Activated naive CD4-positive, alpha-beta T cell treated with anti-CD3 and anti-CD28 coated beads, Interleukin-2, amount 50 U/mL, for 24 hours (primary cell): ENCODE measurements around the gene ZNF468.
A peak's percentile ranks its signal among the peaks of the same experiment; 100 is the strongest.
"Not testable (repeated sequence)": the region's sequence is repeated elsewhere in the genome, so short reads cannot be mapped to it uniquely, and the experiment has no call there.

Experiments
- H3K27ac Mint-ChIP-seq: one replicate; pipeline ENCODE4 v1.8.0; 2021; ENCODE audit warnings: mild to moderate bottlenecking, mixed read lengths
- H3K27me3 Mint-ChIP-seq: one replicate; pipeline ENCODE4 v1.8.0; 2021; ENCODE audit warnings: mixed read lengths
- H3K36me3 Mint-ChIP-seq: one replicate; pipeline ENCODE4 v1.8.0; 2021; ENCODE audit warnings: mixed read lengths
- H3K4me1 Mint-ChIP-seq: one replicate; pipeline ENCODE4 v1.8.0; 2021; ENCODE audit warnings: mixed read lengths
- H3K4me3 Mint-ChIP-seq: one replicate; pipeline ENCODE4 v1.8.0; 2021; ENCODE audit warnings: mild to moderate bottlenecking, mixed read lengths
- H3K9me3 Mint-ChIP-seq: one replicate; pipeline ENCODE4 v1.8.0; 2021; ENCODE audit warnings: mixed read lengths

ZNF468 gene

GRCh38 chr19:52856540-52857377 lies 660 bp downstream of the ZNF468 start:
- Mint-ChIP-seq H3K9me3 (peaks cover 16% of the 10 kb centered on the region), H3K27ac (peak overlapping the region; percentile 92), H3K4me3 (peak overlapping the region; percentile 98), H3K4me1 (peaks cover 34% of the 10 kb centered on the region), H3K36me3 (peaks cover 33% of the 10 kb centered on the region)
- H3K27me3 Mint-ChIP-seq: not testable (repeated sequence)

GRCh38 chr19:52847352-52847751 lies 10.1 kb downstream of the ZNF468 start:
- H3K27me3 Mint-ChIP-seq, H3K27ac Mint-ChIP-seq, H3K4me1 Mint-ChIP-seq, H3K4me3 Mint-ChIP-seq: not testable (repeated sequence)
- peaks cover 15% of the 10 kb centered on the region for H3K9me3 Mint-ChIP-seq
- H3K36me3 Mint-ChIP-seq: peaks cover 77% of the 10 kb centered on the region

- not testable (repeated sequence) for H3K4me3 Mint-ChIP-seq, H3K27ac Mint-ChIP-seq, H3K27me3 Mint-ChIP-seq, H3K4me1 Mint-ChIP-seq
- Mint-ChIP-seq H3K36me3 (peaks cover 74% of the 10 kb centered on the region), H3K9me3 (peaks cover 18% of the 10 kb centered on the region)
These were observed 16.5 kb downstream of the ZNF468 start for GRCh38 chr19:52840825-52841465.

- Mint-ChIP-seq H3K9me3 (peaks cover 20% of the 10 kb centered on the region), H3K36me3 (peaks cover 30% of the 10 kb centered on the region)
- not testable (repeated sequence) for H3K4me3 Mint-ChIP-seq, H3K27me3 Mint-ChIP-seq, H3K4me1 Mint-ChIP-seq, H3K27ac Mint-ChIP-seq
These were observed 23.1 kb downstream of the ZNF468 start for GRCh38 chr19:52834289-52834688.

- H3K27me3 Mint-ChIP-seq: not testable (repeated sequence)
- H3K9me3 Mint-ChIP-seq: peaks cover 20% of the 10 kb centered on the region
These were observed 23.9 kb downstream of the ZNF468 start for GRCh38 chr19:52833541-52833940.

GRCh38 chr19:52829866-52830265 lies 27.6 kb downstream of the ZNF468 start:
- Mint-ChIP-seq H3K9me3 (peaks cover 14% of the 10 kb centered on the region), H3K36me3 (peaks cover 14% of the 10 kb centered on the region)
- H3K27ac Mint-ChIP-seq: not testable (repeated sequence)

More at GRCh38 chr19:52833541-52833940, 23.9 kb downstream of the ZNF468 start:
- not testable (repeated sequence) for H3K4me1 Mint-ChIP-seq, H3K4me3 Mint-ChIP-seq, H3K27ac Mint-ChIP-seq
- peaks cover 29% of the 10 kb centered on the region for H3K36me3 Mint-ChIP-seq

GRCh38 chr19:52825765-52826164 lies 31.7 kb downstream of the ZNF468 start:
- Mint-ChIP-seq H3K4me3 (no peak overlapping the region), H3K36me3 (peaks cover 8% of the 10 kb centered on the region), H3K27ac (no peak overlapping the region), H3K4me1 (peaks cover 7% of the 10 kb centered on the region), H3K9me3 (peaks cover 10% of the 10 kb centered on the region), H3K27me3 (no peaks in the 10 kb centered on the region)

More at GRCh38 chr19:52829866-52830265, 27.6 kb downstream of the ZNF468 start:
- H3K27me3 Mint-ChIP-seq, H3K4me3 Mint-ChIP-seq, H3K4me1 Mint-ChIP-seq: not testable (repeated sequence)

GRCh38 chr19:52823676-52824075 lies 33.7 kb downstream of the ZNF468 start:
- Mint-ChIP-seq H3K36me3 (peaks cover 13% of the 10 kb centered on the region), H3K27ac (no peak overlapping the region), H3K9me3 (peaks cover 9% of the 10 kb centered on the region), H3K4me3 (no peak overlapping the region), H3K27me3 (no peaks in the 10 kb centered on the region), H3K4me1 (peaks cover 16% of the 10 kb centered on the region)

- H3K36me3 Mint-ChIP-seq: peaks cover 29% of the 10 kb centered on the region
- H3K4me3 Mint-ChIP-seq: peak within 1 kb of the TSS; percentile 96
- peaks cover 13% of the 10 kb centered on the region for H3K9me3 Mint-ChIP-seq
- H3K27ac Mint-ChIP-seq: peak within 1 kb of the TSS; percentile 76
- H3K4me1 Mint-ChIP-seq: peaks cover 21% of the 10 kb centered on the region
- not testable (repeated sequence) for H3K27me3 Mint-ChIP-seq
These were observed 36.0 kb downstream of the ZNF468 start, which contains the start of gene ZNF28 for GRCh38 chr19:52821204-52821960. TSS of gene ZNF28 (minus strand) at chr19:52821633. CDS start at chr19:52817958, 3,675 bp downstream.

GRCh38 chr19:52820472-52821203 lies 36.8 kb downstream of the ZNF468 start:
- Mint-ChIP-seq H3K4me3 (peak overlapping the region; percentile 96), H3K4me1 (peaks cover 21% of the 10 kb centered on the region), H3K9me3 (peaks cover 13% of the 10 kb centered on the region), H3K36me3 (peaks cover 31% of the 10 kb centered on the region), H3K27ac (peak overlapping the region; percentile 76)
- not testable (repeated sequence) for H3K27me3 Mint-ChIP-seq

- Mint-ChIP-seq H3K4me1 (no peaks in the 10 kb centered on the region), H3K36me3 (peaks cover 38% of the 10 kb centered on the region), H3K4me3 (no peak overlapping the region), H3K27me3 (no peaks in the 10 kb centered on the region), H3K9me3 (no peaks in the 10 kb centered on the region), H3K27ac (no peak overlapping the region)
These were observed 47.6 kb downstream of the ZNF468 start for GRCh38 chr19:52809801-52810200.

GRCh38 chr19:52799950-52800640 lies 57.3 kb downstream of the ZNF468 start:
- not testable (repeated sequence) for H3K4me3 Mint-ChIP-seq, H3K4me1 Mint-ChIP-seq, H3K27ac Mint-ChIP-seq, H3K27me3 Mint-ChIP-seq
- peaks cover 68% of the 10 kb centered on the region for H3K36me3 Mint-ChIP-seq
- peaks cover 13% of the 10 kb centered on the region for H3K9me3 Mint-ChIP-seq

GRCh38 chr19:52789440-52789839 lies 68.0 kb downstream of the ZNF468 start:
- Mint-ChIP-seq H3K36me3 (peaks cover 21% of the 10 kb centered on the region), H3K27me3 (no peaks in the 10 kb centered on the region), H3K4me1 (peaks cover 22% of the 10 kb centered on the region), H3K9me3 (peaks cover 12% of the 10 kb centered on the region), H3K4me3 (no peak overlapping the region), H3K27ac (no peak overlapping the region)
